Measurements from ENCODE around the gene OAS3.
A peak's percentile ranks its signal among the peaks of the same experiment; 100 is the strongest.
"Not testable (repeated sequence)": the region's sequence is repeated elsewhere in the genome, so short reads cannot be mapped to it uniquely, and the experiment has no call there.

Gene OAS3

DNA sequence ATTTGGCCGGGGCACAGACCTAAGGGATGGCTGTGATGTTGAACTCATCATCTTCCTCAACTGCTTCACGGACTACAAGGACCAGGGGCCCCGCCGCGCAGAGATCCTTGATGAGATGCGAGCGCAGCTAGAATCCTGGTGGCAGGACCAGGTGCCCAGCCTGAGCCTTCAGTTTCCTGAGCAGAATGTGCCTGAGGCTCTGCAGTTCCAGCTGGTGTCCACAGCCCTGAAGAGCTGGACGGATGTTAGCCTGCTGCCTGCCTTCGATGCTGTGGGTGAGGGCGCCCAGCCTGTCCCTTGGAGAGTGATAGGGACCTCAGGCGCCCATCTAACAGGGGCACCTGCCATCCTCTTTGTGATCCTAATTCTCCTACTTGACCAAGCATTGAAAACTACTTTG is 12.4 kb downstream of the OAS3 start:
- no peak for DNase-seq (ENCODE audit: low read depth in 2 of 2)

DNA sequence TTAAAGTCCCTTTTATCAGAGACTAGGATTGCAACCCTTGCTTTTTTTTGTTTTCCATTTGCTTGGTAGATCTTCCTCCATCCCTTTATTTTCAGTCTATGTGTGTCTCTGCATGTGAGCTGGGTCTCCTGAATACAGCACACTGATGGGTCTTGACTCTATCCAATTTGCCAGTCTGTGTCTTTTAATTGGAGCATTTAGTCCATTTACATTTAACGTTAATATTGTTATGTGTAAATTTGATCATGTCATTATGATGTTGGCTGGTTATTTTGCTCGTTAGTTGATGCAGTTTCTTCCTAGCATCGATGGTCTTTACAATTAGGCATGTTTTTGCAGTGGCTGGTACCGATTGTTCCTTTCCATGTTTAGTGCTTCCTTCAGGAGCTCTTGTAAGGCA is 18.9 kb downstream of the OAS3 start:
- DNase-seq (ENCODE audit: low read depth in 2 of 2) = not testable (repeated sequence)

DNA sequence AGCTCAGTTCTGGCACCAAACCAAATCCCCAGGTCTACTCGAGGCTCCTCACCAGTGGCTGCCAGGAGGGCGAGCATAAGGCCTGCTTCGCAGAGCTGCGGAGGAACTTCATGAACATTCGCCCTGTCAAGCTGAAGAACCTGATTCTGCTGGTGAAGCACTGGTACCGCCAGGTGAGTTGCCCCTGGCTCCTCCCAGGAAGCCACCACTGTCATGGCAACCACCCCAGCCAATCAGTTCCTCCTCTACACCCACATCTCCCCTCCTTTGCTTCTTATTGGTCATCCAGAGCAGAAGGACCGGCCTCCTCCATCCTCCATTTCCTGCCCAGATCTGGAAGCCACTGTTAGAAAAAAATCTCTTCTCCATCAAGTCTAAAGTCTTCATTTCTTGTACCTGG is 22.8 kb downstream of the OAS3 start:
- DNase-seq (ENCODE audit: low read depth in 2 of 2) = no peak

DNA sequence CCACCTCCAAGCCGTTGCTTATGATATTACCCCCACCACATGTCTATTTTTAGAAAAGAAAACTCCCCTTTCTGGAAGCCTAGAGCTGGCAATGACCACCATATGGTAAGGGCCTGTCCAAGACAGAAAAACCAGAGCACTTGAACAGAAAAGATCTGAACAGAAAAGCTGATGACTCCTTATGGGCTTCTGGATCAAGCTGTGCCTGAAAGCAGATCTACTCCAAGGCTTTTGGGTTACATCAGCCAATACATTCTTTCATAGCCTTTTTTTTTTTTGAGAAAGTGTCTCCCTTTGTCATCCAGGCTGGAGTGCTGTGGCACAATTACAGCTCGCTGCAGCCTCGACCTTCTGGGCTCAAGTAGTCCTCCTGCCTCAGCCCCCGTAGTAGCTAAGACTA is 23.3 kb downstream of the OAS3 start:
- DNase-seq (ENCODE audit: low read depth in 2 of 2) = no peak

DNA sequence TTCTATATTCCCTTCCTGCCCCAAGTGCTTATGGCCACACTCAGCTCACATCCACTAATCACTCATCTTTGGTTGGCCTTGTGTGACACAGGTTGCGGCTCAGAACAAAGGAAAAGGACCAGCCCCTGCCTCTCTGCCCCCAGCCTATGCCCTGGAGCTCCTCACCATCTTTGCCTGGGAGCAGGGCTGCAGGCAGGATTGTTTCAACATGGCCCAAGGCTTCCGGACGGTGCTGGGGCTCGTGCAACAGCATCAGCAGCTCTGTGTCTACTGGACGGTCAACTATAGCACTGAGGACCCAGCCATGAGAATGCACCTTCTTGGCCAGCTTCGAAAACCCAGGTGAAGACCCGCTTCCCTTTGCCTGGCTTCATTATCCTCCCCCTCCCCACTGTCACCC is 24.3 kb downstream of the OAS3 start:
- no peak for DNase-seq (ENCODE audit: low read depth in 2 of 2)

DNA sequence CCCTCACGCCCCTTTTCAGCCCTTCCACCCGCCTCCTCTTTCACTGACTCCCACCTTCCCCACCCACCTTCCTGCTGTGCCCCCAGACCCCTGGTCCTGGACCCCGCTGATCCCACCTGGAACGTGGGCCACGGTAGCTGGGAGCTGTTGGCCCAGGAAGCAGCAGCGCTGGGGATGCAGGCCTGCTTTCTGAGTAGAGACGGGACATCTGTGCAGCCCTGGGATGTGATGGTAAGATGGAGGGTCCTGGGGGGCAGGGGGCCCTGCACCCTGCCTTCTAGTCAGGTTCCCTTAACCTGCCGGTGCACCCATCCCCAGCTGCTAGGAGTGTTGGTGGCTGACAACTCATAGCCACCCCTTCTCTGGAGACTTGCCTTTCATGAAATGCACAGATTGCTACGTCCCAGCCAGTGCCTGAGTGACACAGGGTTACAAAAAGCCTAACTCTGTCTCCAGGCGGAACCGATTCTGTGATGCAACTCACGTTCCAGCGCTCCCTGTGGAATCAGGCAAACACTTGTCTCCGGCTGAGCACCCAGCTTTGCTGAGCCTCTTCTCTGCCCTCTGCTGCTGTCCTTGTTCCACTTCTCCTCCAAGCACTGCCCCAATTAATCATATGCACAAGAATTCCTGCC is 25.1 kb downstream of the OAS3 start:
- no peak for DNase-seq (ENCODE audit: low read depth in 2 of 2)

DNA sequence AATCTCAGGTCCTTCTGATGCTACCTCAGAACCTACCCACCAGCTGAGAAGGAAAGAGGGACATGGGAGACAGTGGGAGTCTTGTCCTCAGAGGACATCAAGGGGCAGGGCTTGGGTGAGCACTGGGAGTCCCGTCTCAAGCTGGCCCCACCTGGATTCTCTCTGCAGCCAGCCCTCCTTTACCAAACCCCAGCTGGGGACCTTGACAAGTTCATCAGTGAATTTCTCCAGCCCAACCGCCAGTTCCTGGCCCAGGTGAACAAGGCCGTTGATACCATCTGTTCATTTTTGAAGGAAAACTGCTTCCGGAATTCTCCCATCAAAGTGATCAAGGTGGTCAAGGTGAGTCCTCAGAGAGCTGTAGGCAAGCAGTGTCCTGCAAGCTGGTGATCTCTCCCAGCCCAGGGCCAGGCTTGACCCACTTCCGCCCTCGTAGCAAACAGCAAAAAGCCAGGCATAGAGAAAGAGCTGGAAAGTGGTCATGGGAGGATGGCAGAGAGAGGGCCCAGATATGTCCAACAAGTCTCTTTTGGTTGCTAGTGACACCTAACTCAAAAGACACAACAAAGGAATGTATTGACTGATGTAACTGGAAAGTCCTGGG is 25.9 kb downstream of the OAS3 start:
- DNase-seq (ENCODE audit: low read depth in 2 of 2) = no peak

DNA sequence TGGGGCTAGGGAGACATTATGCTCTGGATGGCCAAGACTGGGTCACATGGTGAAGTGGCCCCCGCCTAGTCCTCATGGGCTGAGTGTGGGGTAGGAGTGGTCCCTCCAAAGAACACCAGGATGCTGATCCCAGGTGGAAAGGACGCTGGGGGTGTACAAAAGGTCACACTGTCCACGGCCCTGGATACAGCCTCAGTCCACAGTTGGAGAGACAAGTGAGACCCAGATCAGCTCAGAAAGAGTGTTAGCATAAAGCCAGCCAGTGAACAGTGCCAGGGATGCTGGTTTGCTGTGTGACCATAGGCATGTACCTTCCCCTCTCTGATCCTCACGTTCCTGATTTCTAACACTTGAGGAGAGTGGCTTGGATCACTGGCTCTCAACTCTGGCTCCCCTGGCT is 26.6 kb downstream of the OAS3 start:
- DNase-seq (ENCODE audit: low read depth in 2 of 2) = no peak

DNA sequence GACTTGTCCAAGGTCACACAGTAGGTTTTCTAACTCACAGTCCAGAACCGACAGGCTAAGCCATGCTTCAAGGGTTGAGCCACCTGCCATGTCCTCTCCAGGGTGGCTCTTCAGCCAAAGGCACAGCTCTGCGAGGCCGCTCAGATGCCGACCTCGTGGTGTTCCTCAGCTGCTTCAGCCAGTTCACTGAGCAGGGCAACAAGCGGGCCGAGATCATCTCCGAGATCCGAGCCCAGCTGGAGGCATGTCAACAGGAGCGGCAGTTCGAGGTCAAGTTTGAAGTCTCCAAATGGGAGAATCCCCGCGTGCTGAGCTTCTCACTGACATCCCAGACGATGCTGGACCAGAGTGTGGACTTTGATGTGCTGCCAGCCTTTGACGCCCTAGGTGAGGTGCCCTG is 27.4 kb downstream of the OAS3 start:
- DNase-seq (ENCODE audit: low read depth in 2 of 2) = no peak

DNA sequence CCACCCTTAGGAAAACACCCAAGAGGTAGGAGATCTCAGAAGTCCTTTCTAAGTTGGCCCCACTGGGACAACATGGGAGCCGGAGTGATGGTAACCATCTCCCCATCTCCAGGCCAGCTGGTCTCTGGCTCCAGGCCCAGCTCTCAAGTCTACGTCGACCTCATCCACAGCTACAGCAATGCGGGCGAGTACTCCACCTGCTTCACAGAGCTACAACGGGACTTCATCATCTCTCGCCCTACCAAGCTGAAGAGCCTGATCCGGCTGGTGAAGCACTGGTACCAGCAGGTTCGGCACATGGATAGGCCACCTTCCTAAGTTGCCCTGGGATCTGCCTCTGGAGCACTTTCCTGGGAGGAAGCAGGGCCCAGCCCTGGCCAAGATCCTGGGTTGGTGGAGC is 29.0 kb downstream of the OAS3 start:
- DNase-seq (ENCODE audit: low read depth in 2 of 2) = no peak

DNA sequence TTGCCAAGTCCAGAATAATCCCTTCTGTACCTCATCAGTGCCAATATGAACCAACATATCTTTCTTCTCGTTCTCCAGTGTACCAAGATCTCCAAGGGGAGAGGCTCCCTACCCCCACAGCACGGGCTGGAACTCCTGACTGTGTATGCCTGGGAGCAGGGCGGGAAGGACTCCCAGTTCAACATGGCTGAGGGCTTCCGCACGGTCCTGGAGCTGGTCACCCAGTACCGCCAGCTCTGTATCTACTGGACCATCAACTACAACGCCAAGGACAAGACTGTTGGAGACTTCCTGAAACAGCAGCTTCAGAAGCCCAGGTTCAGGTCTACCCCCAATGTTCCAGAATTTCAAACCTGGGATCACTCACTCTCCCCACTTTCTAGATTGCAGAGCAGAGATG is 29.6 kb downstream of the OAS3 start:
- no peak for DNase-seq (ENCODE audit: low read depth in 2 of 2)

DNA sequence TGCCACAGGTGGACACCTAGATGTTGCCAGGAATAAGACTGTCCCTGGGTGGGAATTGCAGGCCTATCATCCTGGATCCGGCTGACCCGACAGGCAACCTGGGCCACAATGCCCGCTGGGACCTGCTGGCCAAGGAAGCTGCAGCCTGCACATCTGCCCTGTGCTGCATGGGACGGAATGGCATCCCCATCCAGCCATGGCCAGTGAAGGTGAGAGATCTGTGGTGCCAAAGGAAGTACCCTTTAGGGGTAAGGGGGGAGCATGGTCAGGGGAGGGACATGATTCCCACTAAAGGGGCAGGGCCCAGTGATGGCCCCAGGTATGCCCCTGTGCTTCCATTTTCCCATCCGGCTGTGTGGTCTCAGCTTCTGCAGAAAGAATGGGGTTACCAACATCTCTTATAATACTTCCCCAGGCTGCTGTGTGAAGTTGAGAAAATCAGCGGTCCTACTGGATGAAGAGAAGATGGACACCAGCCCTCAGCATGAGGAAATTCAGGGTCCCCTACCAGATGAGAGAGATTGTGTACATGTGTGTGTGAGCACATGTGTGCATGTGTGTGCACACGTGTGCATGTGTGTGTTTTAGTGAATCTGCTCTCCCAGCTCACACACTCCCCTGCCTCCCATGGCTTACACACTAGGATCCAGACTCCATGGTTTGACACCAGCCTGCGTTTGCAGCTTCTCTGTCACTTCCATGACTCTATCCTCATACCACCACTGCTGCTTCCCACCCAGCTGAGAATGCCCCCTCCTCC is 31.5 kb downstream of the OAS3 start:
- DNase-seq (ENCODE audit: low read depth in 2 of 2) = no peak

DNA sequence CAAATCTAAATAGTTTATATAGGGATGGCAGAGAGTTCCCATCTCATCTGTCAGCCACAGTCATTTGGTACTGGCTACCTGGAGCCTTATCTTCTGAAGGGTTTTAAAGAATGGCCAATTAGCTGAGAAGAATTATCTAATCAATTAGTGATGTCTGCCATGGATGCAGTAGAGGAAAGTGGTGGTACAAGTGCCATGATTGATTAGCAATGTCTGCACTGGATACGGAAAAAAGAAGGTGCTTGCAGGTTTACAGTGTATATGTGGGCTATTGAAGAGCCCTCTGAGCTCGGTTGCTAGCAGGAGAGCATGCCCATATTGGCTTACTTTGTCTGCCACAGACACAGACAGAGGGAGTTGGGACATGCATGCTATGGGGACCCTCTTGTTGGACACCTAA is 32.1 kb downstream of the OAS3 start:
- no peak for DNase-seq (ENCODE audit: low read depth in 2 of 2)

DNA sequence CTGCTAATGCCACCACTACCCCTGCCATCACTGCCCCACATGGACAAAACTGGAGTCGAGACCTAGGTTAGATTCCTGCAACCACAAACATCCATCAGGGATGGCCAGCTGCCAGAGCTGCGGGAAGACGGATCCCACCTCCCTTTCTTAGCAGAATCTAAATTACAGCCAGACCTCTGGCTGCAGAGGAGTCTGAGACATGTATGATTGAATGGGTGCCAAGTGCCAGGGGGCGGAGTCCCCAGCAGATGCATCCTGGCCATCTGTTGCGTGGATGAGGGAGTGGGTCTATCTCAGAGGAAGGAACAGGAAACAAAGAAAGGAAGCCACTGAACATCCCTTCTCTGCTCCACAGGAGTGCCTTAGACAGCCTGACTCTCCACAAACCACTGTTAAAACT is 33.0 kb downstream of the OAS3 start:
- no peak for DNase-seq (ENCODE audit: low read depth in 2 of 2)

DNA sequence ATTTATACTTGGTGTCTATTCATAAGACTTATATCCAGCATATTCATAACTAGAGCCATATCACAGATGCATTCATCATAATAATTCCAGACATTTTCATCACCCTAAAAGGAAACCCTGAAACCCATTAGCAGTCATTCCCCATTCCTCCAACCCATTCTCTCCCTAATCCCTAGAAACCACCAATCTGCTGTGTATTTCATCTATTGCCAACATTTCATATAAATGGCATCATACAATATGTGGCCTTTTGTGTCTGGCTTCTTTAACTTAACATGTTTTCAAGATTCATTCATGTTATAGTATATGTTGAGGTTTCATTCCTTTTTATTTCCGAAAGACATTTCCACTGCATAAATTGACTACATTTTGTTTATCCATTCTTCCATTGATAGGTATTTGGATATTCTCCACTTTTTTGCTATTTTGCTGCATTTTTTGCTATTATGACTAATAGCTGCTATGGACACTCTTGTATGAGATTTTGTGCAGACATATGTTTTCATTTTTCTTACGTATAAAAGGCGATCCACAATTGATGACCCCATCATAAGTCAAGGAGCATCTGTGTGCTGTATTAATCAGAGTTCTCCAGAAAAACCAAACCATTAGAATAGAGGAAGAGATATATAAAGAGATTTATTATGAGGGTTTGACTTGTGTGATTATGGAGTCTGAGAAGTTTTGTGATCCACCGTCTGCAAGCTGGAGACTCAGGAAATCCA is 34.9 kb downstream of the OAS3 start:
- no peak for DNase-seq (ENCODE audit: low read depth in 2 of 2)

DNA sequence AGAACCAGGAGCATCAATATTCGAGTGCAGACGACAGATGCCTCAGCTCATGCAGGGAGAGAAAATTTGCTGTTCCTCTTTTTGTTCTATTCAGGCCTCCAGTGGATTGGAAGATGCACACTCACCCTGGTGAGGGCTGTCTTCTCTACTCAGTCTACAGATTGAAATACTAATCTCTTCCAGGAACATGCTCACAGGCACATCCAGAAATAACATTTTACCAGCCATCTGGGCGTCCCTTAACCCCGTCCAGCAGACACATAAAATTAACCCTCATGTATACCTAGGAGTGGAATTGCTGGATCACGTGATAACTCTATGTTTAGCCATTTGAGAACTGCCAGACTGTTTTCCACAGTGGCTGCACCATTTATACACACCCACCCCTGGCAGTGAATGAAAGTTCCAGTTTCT is 35.6 kb downstream of the OAS3 start:
- no peak for DNase-seq (ENCODE audit: low read depth in 2 of 2)

DNA sequence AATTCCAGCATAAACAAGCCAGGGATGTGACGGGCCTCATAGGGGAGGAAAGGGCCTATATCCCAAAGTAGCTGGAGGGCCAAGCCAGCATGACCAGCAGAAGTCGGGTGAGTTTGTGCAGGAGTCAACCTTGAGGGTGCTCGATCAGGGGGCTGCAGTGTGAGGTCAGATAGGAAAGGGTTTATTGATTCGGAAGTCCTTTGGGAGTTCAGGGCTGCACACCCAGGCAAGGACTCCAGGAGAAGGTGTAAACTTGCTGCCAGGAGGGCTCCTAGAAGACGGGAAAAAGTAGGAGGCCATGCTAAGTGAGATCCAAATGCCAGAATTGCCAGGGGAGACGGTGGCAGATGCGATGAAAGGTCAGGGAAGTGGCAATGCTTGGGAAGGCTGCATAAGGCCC is 36.6 kb downstream of the OAS3 start:
- DNase-seq (ENCODE audit: low read depth in 2 of 2) = no peak

DNA sequence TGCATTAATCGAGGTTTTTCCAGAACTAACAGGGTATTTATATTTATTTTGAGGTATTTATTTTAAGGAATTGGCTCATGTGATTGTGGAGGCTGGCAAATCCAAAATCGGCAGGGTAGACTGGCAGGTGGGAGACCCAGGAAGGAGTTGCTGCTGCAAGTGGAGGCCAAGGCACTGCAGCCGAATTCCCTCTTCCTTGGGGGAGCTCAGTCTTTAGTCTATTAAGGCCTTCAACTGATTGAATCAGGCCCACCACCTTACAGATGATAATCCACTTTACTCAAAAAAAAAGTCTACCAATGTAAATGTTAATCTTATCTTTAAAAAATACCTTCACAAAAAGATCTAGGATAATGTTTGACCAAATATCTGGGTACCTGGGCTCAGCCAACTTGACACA is 38.9 kb downstream of the OAS3 start:
- DNase-seq (ENCODE audit: low read depth in 2 of 2) = no peak

DNA sequence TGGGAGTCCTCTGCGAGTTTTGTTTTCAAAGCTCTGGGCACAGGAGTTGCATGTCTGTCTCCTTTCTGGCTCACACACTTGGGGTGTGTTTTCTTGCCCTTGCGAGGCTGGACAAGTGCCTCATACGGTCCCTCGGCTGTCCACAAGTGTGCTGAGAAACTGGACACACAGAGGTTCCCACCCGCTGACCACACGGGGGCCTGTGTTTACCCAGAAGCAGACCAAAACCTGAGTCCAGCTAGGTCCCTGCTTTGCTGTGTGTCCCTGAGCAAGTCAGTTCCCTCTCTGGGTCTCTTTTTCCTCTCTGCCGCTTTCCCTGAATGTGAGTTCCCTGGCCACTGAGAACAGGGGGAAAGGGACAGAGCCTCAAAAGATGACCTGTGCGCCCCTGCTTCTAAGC is 39.4 kb downstream of the OAS3 start:
- no peak for DNase-seq (ENCODE audit: low read depth in 2 of 2)

DNA sequence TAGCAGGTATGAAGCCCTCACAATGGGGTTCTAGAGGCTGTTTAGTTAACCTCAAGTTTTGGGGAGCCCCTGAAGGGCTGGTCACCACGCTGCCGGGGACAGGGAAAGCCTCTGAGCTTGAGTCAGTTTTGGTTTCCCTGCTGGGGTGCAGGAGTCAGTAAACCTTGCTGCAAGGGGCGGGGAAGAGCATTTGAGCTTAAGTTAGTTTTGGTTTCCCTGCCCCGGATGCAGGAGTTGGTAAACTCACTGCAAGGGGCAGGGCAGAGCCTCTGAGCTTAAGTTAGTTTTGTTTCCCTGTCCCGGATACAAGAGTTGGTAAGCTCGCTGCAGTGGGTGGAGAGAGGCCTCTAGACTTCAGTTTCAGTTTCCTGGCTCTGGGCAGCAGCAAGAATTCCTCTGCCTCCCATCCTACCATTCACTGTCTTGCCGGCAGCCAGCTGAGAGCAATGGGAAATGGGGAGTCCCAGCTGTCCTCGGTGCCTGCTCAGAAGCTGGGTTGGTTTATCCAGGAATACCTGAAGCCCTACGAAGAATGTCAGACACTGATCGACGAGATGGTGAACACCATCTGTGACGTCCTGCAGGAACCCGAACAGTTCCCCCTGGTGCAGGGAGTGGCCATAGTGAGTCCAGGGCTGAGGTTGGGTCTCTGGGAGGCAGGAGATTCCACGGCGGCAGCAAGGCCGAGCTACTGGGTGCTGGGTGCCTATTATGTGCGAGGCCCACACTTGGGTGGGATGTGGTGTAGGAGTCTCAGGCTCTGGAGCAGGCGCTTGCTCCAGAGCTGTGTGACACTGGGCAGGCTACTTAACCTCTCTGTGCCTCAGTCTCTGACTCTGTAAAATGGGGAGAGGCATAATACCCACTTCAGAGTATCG is 40.1 kb downstream of the OAS3 start, which contains the start of gene OAS2:
Gene OAS2 (plus strand): TSS at position 357 of the 878 bp plus-strand sequence. CDS start 90 bp downstream, at position 447.
- DNase-seq (ENCODE audit: low read depth in 2 of 2) = peak; percentile 56 to 75

DNA sequence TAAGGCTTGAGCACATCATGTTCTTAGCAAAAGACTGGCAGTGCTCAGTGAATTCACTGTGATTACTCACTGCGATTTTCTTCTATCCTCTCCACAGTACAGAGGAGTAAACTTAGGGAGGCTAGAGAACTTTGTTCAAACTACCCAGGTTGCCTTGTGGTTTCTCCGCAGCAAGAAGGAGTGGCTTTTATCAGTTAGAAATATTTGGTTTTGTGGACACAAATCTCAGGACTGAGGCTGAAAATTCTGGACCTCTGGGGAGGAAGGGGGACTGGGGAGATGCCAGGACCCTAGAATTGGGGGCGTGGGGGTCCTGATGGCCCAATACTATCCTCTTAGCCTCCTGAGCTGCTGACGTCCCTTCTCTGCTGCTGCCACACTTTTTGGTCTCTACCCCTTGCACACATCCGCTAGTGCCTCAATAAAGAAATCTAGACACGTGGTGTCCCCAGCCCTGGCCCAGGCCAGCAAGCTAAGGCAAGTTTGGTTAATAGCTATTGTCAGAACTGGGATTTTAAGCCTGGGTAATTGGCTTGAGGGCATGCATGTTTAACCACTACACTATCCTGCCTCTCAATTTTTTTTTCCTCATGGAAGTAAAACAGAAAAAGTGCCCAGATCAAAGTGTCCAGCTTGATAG is 40.9 kb downstream of the OAS3 start:
- peak in 1 of 2 donors; percentile 10 for DNase-seq (ENCODE audit: low read depth in 2 of 2)
